HepG2 (cell line): Measurements from ENCODE around the gene MRPS18C. TPM values are rescaled to one million over a fixed set of nuclear protein-coding genes. Genes with fewer than 3 reads are reported as not detected.
A peak's percentile ranks its signal among the peaks of the same experiment; 100 is the strongest.

ENCODE experiments used
- CAMTA2 ChIP-seq: sonication (generic); formaldehyde crosslinking; IDR thresholded peaks from 2 replicates; pipeline ENCODE4 v1.4.0; 2020; ENCODE audit warnings: mild to moderate bottlenecking, missing genetic modification reagents, borderline replicate concordance
- CEBPZ ChIP-seq: IDR thresholded peaks from 2 replicates; pipeline ENCODE4 v1.6.1; 2012; ENCODE audit warnings: low read length, improper control_type of control experiment
- DMAP1 ChIP-seq: IDR thresholded peaks from 2 replicates; pipeline ENCODE4 v1.6.1; 2016
- GLI4 ChIP-seq: sonication (generic); formaldehyde crosslinking; IDR thresholded peaks from 2 replicates; pipeline ENCODE4 v1.5.1; 2020; ENCODE audit warnings: missing genetic modification reagents, mild to moderate bottlenecking, moderate library complexity, borderline replicate concordance
- HES4 ChIP-seq: sonication (generic); formaldehyde crosslinking; IDR thresholded peaks from 2 replicates; pipeline ENCODE4 v1.9.0; 2021; ENCODE audit warnings: mild to moderate bottlenecking, missing genetic modification reagents, borderline replicate concordance
- PHF20 ChIP-seq: sonication (generic); formaldehyde crosslinking; IDR thresholded peaks from 2 replicates; pipeline ENCODE4 v1.5.0; 2020; ENCODE audit warnings: mild to moderate bottlenecking, missing genetic modification reagents
- PRDM4 ChIP-seq: sonication (generic); formaldehyde crosslinking; IDR thresholded peaks from 2 replicates; pipeline ENCODE4 v1.9.0; 2021; ENCODE audit warnings: missing genetic modification reagents, borderline replicate concordance
- SP1 ChIP-seq, 2 experiments: fragments of 450-650 bp in 1 of 2; sonication (generic) in 1 of 2; formaldehyde crosslinking in 1 of 2; IDR thresholded peaks; 2 replicates each; pipeline versions ENCODE4 v1.4.0 to v1.6.1; 2016 to 2020; ENCODE audit warnings: missing genetic modification reagents in 1 of 2
- ZBTB3 ChIP-seq: sonication (generic); formaldehyde crosslinking; IDR thresholded peaks from 2 replicates; pipeline ENCODE4 v1.4.0; 2020; ENCODE audit warnings: low read depth, mild to moderate bottlenecking, moderate library complexity, missing genetic modification reagents, borderline replicate concordance
- ZMYM3 ChIP-seq: sonication (generic); formaldehyde crosslinking; IDR thresholded peaks from 2 replicates; pipeline ENCODE4 v1.5.1; 2020; ENCODE audit warnings: mild to moderate bottlenecking, missing genetic modification reagents
- ZNF274 ChIP-seq: sonication (generic); formaldehyde crosslinking; IDR thresholded peaks from 2 replicates; pipeline ENCODE4 v1.5.1; 2020; ENCODE audit warnings: mild to moderate bottlenecking, missing genetic modification reagents
- ZNF468 ChIP-seq: sonication (generic); formaldehyde crosslinking; IDR thresholded peaks from 2 replicates; pipeline ENCODE4 v1.8.0; 2022; ENCODE audit warnings: mild to moderate bottlenecking, moderate library complexity, missing genetic modification reagents
- ZNF563 ChIP-seq: sonication (generic); formaldehyde crosslinking; IDR thresholded peaks from 2 replicates; pipeline ENCODE4 v1.8.0; 2022; ENCODE audit warnings: mild to moderate bottlenecking, moderate library complexity, missing genetic modification reagents
- ZNF580 ChIP-seq: IDR thresholded peaks from 2 replicates; pipeline ENCODE4 v1.6.1; 2016; ENCODE audit warnings: low read depth, borderline replicate concordance
- ZNF720 ChIP-seq: sonication (generic); formaldehyde crosslinking; IDR thresholded peaks from 2 replicates; pipeline ENCODE4 v1.4.0; 2020; ENCODE audit warnings: missing genetic modification reagents
- ZNF768 ChIP-seq: sonication (generic); formaldehyde crosslinking; IDR thresholded peaks from 2 replicates; pipeline ENCODE4 v1.4.0; 2020; ENCODE audit warnings: missing genetic modification reagents
- ZNF770 ChIP-seq: sonication (generic); formaldehyde crosslinking; IDR thresholded peaks from 2 replicates; pipeline ENCODE4 v1.5.0; 2020; ENCODE audit warnings: mild to moderate bottlenecking, missing genetic modification reagents
- ZUFSP ChIP-seq: sonication (generic); formaldehyde crosslinking; IDR thresholded peaks from 2 replicates; pipeline ENCODE4 v1.9.0; 2021; ENCODE audit warnings: missing genetic modification reagents, mild to moderate bottlenecking, borderline replicate concordance
- polyA plus RNA-seq, 8 experiments: library from polyadenylated mRNA; depleted of rRNA in 3 of 8; stranded (reverse) in 7 of 8; unstranded in 1 of 8; fragments of >200 nt; fragmentation: Illumina TruSeq in 4 of 8; extraction: Trizol in 4 of 8; gene quantifications; 2 replicates each; pipeline versions ENCODE4 v1.2.1 to v1.2.3, GENCODE V29; 2011 to 2016; ENCODE audit warnings: low read depth in 4 of 8, missing spikeins in 1 of 8, mixed read lengths in 1 of 8; ENCODE audit not compliant: insufficient read depth in 1 of 8
- total RNA-seq, 5 experiments: library from RNA; depleted of rRNA; stranded (reverse); fragments of >200 nt; fragmentation: Illumina TruSeq; extraction: Trizol; gene quantifications; 2 replicates each; pipeline ENCODE4 v1.2.3, GENCODE V29; 2016; ENCODE audit warnings: low read depth in 1 of 5

The MRPS18C gene
- total and polyA plus RNA-seq, 2 of the 13 experiments (the other 11 are each of a cell fraction or from before 2014, with no cell fraction given), result 45.4 to 124 TPM

GRCh38 chr4:83484500-83485461 lies 28.9 kb downstream of the MRPS18C start, which contains the start of gene ABRAXAS1 (continued):
- peak; percentile 30; the same call in 1 of the 2 replicates for TF ChIP-seq ZNF770 (CRISPR knock-in tag)
- TF ChIP-seq ZNF768 (CRISPR knock-in tag), result peak; percentile 59; the same call in 1 of the 2 replicates
- TF ChIP-seq ZNF274, result peak; percentile 90
- TF ChIP-seq HES4 (CRISPR knock-in tag), result no peak
- peak; percentile 77 for TF ChIP-seq DMAP1 (CRISPR knock-in tag)
- TF ChIP-seq ZUFSP (CRISPR knock-in tag), result no peak
- no peak for TF ChIP-seq ZNF580 (CRISPR knock-in tag)
- TF ChIP-seq PRDM4, result no peak
- TF ChIP-seq SP1 (IDR thresholded peaks at IDR 0.05), result no peak
- peak; percentile 72 for TF ChIP-seq SP1 (CRISPR knock-in tag; IDR thresholded peaks at IDR 0.05)
- peak; percentile 62; the same call in 1 of the 2 replicates for TF ChIP-seq PHF20 (CRISPR knock-in tag)
- TF ChIP-seq ZNF720 (CRISPR knock-in tag), result no peak
- TF ChIP-seq GLI4 (CRISPR knock-in tag), result no peak
- no peak for TF ChIP-seq ZMYM3
- TF ChIP-seq CAMTA2 (CRISPR knock-in tag), result 0 out of 2 replicates have a peak, but pooled peaks have one; percentile 44
- TF ChIP-seq CEBPZ, result no peak
- TF ChIP-seq ZNF468 (CRISPR knock-in tag), result 0 out of 2 replicates have a peak, but pooled peaks have one; percentile 70
- TF ChIP-seq ZBTB3 (CRISPR knock-in tag), result no peak
- peak; percentile 75; the same call in 1 of the 2 replicates for TF ChIP-seq ZNF563 (CRISPR knock-in tag)
